GM12872 (cell line): Measurements from ENCODE around the gene MACF1.

Experiments used
- TF ChIP-seq, protein P1 (sequence below): IDR thresholded peaks from 3 replicates; pipeline ENCODE4 v1.5.1; 2011; ENCODE audit warnings: low read depth, mild to moderate bottlenecking, low read length, moderate library complexity; ENCODE audit not compliant: insufficient read depth

Gene MACF1

DNA sequence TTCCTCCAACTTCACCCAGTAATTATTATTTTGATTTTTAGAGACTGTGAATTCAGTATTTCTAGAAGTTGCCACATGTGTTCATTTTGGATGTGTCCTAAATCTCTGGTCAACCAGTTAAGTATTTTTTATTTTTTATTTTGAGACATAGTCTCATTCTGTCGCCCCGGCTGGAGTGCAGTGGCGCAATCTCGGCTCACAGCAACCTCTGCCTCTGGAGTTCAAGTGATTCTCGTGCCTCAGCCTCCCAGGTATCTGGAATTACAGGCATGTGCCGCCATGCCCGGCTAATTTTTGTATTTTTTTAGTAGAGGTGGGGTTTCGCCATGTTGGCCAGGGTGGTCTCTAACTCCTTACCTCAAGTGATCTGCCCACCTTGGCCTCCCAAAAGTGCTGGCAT, 8.0 kb downstream of the MACF1 start:
- TF ChIP-seq, protein P1, sequence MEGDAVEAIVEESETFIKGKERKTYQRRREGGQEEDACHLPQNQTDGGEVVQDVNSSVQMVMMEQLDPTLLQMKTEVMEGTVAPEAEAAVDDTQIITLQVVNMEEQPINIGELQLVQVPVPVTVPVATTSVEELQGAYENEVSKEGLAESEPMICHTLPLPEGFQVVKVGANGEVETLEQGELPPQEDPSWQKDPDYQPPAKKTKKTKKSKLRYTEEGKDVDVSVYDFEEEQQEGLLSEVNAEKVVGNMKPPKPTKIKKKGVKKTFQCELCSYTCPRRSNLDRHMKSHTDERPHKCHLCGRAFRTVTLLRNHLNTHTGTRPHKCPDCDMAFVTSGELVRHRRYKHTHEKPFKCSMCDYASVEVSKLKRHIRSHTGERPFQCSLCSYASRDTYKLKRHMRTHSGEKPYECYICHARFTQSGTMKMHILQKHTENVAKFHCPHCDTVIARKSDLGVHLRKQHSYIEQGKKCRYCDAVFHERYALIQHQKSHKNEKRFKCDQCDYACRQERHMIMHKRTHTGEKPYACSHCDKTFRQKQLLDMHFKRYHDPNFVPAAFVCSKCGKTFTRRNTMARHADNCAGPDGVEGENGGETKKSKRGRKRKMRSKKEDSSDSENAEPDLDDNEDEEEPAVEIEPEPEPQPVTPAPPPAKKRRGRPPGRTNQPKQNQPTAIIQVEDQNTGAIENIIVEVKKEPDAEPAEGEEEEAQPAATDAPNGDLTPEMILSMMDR = no peak

DNA sequence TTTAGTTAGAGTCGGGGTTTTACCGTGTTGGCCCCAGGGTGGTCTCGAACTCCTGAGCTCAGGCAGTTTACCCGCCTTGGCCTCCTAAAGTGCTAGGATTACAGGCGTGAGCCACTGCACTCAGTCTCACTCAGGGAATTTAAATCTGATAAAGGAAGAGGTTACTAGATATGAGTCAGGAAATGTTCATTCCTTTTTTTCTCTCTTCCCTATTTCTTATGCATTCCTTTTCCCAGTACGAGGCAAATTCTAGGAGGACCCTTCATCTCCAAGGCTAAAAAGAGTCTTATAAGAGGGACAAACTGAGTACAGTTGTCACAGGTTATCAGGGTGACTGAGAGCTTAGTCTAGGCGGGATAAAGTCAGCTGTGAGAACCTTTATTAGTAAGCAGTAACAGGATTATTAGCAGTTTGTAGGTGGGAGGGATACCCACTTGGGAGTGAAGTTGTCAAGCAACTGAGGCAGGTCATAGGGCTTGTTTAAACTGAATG, 9.1 kb downstream of the MACF1 start:
- TF ChIP-seq, protein P1 = no peak

DNA sequence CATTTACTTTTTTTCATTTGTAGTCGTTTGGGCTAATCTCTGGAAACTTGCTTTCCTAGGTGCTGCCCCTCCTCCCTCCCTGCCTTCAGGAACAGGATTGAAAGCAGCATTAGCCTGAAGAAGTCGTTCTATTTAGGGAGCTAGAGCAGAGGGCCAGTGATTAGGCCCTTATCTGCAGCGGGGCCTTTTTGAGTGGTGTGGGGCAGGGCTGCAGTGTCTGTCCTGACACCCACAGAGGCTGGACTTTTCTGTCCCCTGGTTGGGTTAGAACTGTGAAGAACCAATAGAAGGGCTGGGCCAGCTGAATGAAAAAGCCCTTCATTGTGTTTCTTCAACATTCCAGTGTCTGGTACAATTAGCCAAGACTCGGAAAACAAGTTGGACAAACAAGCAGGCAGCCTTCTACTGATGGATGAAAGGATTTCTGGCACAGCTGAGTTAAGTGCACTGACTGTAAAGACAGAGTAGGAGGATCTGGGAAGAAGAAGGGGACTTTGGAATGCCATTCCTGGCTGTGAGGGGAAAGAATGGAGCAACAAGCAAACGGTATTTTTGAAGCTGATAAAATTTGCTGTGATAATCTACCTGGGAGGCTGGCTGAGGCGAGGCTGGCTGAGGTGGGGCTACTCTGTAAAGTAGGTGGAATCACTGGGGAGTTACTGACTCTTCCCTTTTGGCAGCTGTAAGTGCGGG, 9.7 kb downstream of the MACF1 start:
- TF ChIP-seq, protein P1 = no peak

DNA sequence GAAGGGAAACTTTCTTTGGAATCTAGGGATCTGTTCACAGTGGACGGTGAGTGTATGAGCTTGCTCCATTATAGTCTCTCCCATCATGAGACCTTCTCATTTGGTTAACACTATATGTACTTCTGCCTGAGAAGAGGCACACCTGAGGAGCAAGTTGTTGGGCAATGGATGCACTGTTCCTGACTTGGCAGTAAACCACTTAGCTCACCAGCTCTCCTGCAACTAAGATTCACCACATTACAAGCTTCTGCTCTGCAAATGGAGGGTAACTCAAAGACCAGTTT, 10.2 kb downstream of the MACF1 start:
- TF ChIP-seq, protein P1 = no peak

DNA sequence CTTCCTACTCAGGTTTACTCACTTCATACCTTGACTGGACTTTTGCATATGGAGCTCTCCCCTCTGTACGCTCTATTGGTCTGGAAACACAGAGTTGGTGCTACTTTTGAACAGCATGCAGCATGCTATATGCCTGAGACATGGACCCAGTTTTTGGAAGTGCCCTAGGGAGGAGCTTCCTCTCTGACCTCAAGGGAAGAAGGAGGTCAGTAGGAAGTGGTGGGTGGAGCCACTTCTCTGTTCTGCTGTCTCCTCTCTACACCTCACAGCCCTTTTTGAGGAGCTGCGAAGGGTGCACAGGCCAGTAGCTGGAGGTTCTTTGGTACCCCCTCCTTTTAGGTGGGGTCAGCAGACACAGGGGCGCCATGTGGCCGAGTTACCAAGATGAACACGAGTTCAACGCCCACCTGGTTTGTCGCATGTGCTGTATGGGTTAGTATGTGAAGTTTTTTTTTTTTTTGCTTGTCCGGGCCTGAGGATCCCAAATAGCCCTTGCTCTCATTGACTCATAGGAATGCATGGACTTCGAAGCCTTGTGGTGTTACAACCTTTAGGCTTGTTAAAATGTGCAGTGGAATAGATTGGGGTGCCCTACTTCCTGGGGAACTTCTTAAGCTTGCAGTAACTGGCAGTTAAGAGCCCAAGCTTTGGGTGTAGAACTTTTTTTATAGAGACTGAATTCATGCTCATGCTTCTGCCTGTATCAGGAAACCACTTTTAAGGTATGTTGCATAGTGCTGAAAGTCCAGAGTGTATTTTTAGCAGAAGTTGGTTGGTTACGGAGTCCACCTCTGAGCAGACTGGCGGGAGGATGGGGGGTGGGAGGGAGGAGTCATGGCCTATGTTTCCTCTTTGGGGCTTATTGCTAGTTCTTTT, 10.7 kb downstream of the MACF1 start:
- TF ChIP-seq, protein P1 = no peak

DNA sequence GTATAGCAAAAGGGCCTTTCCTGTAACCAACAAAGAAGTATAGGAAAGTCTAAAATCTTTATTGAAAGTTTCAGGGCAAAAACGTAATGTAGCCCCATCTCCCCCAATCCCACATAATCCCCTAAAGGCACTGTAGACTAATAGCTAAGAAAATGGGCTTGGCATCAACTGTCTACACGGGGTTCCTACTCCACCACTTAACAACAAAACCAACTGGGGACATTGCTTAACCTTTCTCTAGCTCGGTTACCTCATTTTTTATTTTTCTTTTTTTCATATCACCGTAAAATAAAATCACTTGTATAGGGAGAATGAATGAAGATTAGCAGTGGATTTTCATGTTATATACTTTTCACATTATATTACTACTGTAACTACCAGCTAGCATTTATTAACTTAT, 12.3 kb downstream of the MACF1 start:
- TF ChIP-seq, protein P1 = no peak
